HCT116 (cell line): ENCODE results near the gene MON2. TPM values are rescaled to one million over a fixed set of nuclear protein-coding genes. Genes with fewer than 3 reads are reported as not detected.

Experiments
- ATAC-seq: fragments of 200-7000 bp; cut with Tn5 transposase; 2 replicates; pipeline ENCODE4 v1.9.1; 2020; ENCODE audit warnings: mild to moderate bottlenecking, moderate library complexity
- BruUV-seq: library from RNA; stranded (reverse); fragments of 400-500 nt; replicated peaks from 2 replicates; lab custom pipeline; 2021; lab: Mats Ljungman, UMichigan
- CTCF ChIA-PET: fragments of 300-600 bp; sonication (Branson Sonifier 250); formaldehyde crosslinking; loops from one replicate; lab custom pipeline; 2021; ENCODE audit warnings: antibody characterized with exemption; lab: Charles Lee
- POLR2A ChIA-PET: fragments of 300-600, 350-600 bp; sonication (Branson Sonifier 250); formaldehyde crosslinking; loops from one replicate; lab custom pipeline; 2021; ENCODE audit warnings: antibody characterized with exemption; lab: Charles Lee
- RAD21 ChIA-PET, 2 experiments: fragments of 300-600 bp; sonication (Branson Sonifier 250); formaldehyde crosslinking; loops; one replicate each; lab custom pipeline; 2023; ENCODE audit warnings: low total read pairs in 2 of 2; ENCODE audit not compliant: uncharacterized antibody in 2 of 2, unreplicated experiment in 2 of 2, low non-redundant PET in 1 of 2; lab: Charles Lee
- DNase-seq: peaks from one replicate; pipeline ENCODE4 v3.0.0-alpha.2; 2010; ENCODE audit warnings: low read depth, low spot score
- H2AFZ ChIP-seq: fragments of 200-600 bp; shearing (Covaris generic), sonication (generic); 2 replicates; pipeline ENCODE4 v1.6.1; 2017; ENCODE audit warnings: low read depth, mixed run types, mixed read lengths, antibody characterized with exemption, low read length; ENCODE audit not compliant: poor library complexity, severe bottlenecking
- H3K27ac ChIP-seq: 2 replicates; pipeline ENCODE4 v1.5.1; 2012; ENCODE audit warnings: low read depth, low read length
- H3K27me3 ChIP-seq: fragments of 200-600 bp; sonication (generic); 2 replicates; pipeline ENCODE4 v1.6.1; 2016; ENCODE audit warnings: mixed run types, low read length, mixed read lengths; ENCODE audit not compliant: insufficient read depth
- H3K36me3 ChIP-seq, 2 experiments: fragments of 200-500 bp in 1 of 2; fragments of 200-600 bp in 1 of 2; sonication (Bioruptor generic) in 1 of 2; sonication (generic) in 1 of 2; 2 replicates each; pipeline versions ENCODE4 v1.5.1 to v1.6.1; 2014 to 2016; ENCODE audit warnings: low read length in 2 of 2, inconsistent platforms in 1 of 2, mixed read lengths in 1 of 2, mixed run types in 1 of 2; ENCODE audit not compliant: insufficient read depth in 2 of 2, control insufficient read depth in 1 of 2
- H3K4me1 ChIP-seq, 2 experiments: fragments of 200-600 bp in 1 of 2; sonication (generic) in 1 of 2; 2 replicates each; pipeline versions ENCODE4 v1.5.1 to v1.6.1; 2012 to 2017; ENCODE audit warnings: low read length in 2 of 2, inconsistent platforms in 1 of 2, mild to moderate bottlenecking in 1 of 2, mixed read lengths in 1 of 2, mixed run types in 1 of 2, moderate library complexity in 1 of 2; ENCODE audit not compliant: insufficient read depth in 2 of 2, control insufficient read depth in 1 of 2
- H3K4me2 ChIP-seq: fragments of 200-600 bp; sonication (generic); 2 replicates; pipeline ENCODE4 v1.6.1; 2017; ENCODE audit warnings: mixed run types, low read length, mixed read lengths
- H3K4me3 ChIP-seq, 2 experiments: fragments of 200-600 bp in 1 of 2; sonication (generic) in 1 of 2; replicated peaks in 1 of 2; 2 replicates each; pipeline ENCODE4 v1.5.1; 2011 to 2016; ENCODE audit warnings: low read length in 2 of 2, control low read depth in 1 of 2, low read depth in 1 of 2, mild to moderate bottlenecking in 1 of 2, mixed read lengths in 1 of 2, mixed run types in 1 of 2
- H3K79me2 ChIP-seq: fragments of 200-600 bp; sonication (generic); 2 replicates; pipeline ENCODE4 v1.6.1; 2017; ENCODE audit warnings: mild to moderate bottlenecking, mixed run types, low read length, moderate library complexity, mixed read lengths; ENCODE audit not compliant: insufficient read depth
- H3K9ac ChIP-seq: fragments of 200-600 bp; sonication (generic); 2 replicates; pipeline ENCODE4 v1.6.1; 2016; ENCODE audit warnings: low read length, mixed read lengths
- H3K9me2 ChIP-seq: fragments of 200-600 bp; sonication (generic), shearing (Covaris generic); 2 replicates; pipeline ENCODE4 v1.6.1; 2017; ENCODE audit warnings: mixed run types, mild to moderate bottlenecking, moderate library complexity; ENCODE audit not compliant: insufficient read depth
- H3K9me3 ChIP-seq, 2 experiments: fragments of 200-500 bp in 1 of 2; fragments of 200-600 bp in 1 of 2; sonication (Bioruptor generic) in 1 of 2; sonication (generic) in 1 of 2; 2 replicates each; pipeline ENCODE4 v1.6.1; 2014 to 2017; ENCODE audit warnings: low read length in 2 of 2, mixed read lengths in 2 of 2, inconsistent platforms in 1 of 2, low read depth in 1 of 2, mild to moderate bottlenecking in 1 of 2, mixed run types in 1 of 2, moderate library complexity in 1 of 2; ENCODE audit not compliant: control insufficient read depth in 1 of 2, insufficient read depth in 1 of 2
- H4K20me1 ChIP-seq: fragments of 200-600 bp; sonication (generic), shearing (Covaris generic); 2 replicates; pipeline ENCODE4 v1.6.1; 2017; ENCODE audit warnings: mixed run types, mild to moderate bottlenecking, moderate library complexity; ENCODE audit not compliant: insufficient read depth
- CBX3 ChIP-seq: IDR thresholded peaks from 2 replicates; pipeline ENCODE4 v1.6.1; 2012; ENCODE audit warnings: low read depth
- CEBPB ChIP-seq: IDR thresholded peaks from 2 replicates; pipeline ENCODE4 v1.6.1; 2012; ENCODE audit warnings: low read depth
- CTCF ChIP-seq, 3 experiments: fragments of 200-600 bp in 1 of 3; sonication (generic) in 1 of 3; IDR thresholded peaks in 2 of 3; conservative IDR thresholded peaks in 1 of 3; 2 replicates each; pipeline ENCODE4 v1.5.1; 2012 to 2017; ENCODE audit warnings: low read depth in 2 of 3, low read length in 2 of 3, antibody characterized with exemption in 1 of 3, borderline replicate concordance in 1 of 3, control low read depth in 1 of 3, mild to moderate bottlenecking in 1 of 3, mixed read lengths in 1 of 3, mixed run types in 1 of 3, moderate library complexity in 1 of 3; ENCODE audit not compliant: insufficient read depth in 1 of 3
- EGR1 ChIP-seq: IDR thresholded peaks from 2 replicates; pipeline ENCODE4 v1.6.1; 2012; ENCODE audit warnings: low read depth
- EZH2 ChIP-seq: fragments of 200-600 bp; sonication (generic); IDR thresholded peaks from 2 replicates; pipeline ENCODE4 v1.6.1; 2017; ENCODE audit warnings: antibody characterized with exemption, mixed run types
- EZH2phosphoT487 ChIP-seq: fragments of 200-600 bp; IDR thresholded peaks from 2 replicates; pipeline ENCODE4 v1.6.1; 2018; ENCODE audit warnings: antibody characterized with exemption, borderline replicate concordance
- FOSL1 ChIP-seq: IDR thresholded peaks from 2 replicates; pipeline ENCODE4 v1.6.1; 2012; ENCODE audit warnings: low read depth
- JUND ChIP-seq: IDR thresholded peaks from 2 replicates; pipeline ENCODE4 v1.6.1; 2012
- POLR2A ChIP-seq: IDR thresholded peaks from 2 replicates; pipeline ENCODE4 v1.7.0; 2011; ENCODE audit warnings: borderline replicate concordance; ENCODE audit not compliant: insufficient read depth, insufficient read length; ENCODE audit errors: extremely low read depth
- RAD21 ChIP-seq: IDR thresholded peaks from 2 replicates; pipeline ENCODE4 v1.6.1; 2012; ENCODE audit warnings: low read depth, mild to moderate bottlenecking
- SIN3A ChIP-seq: IDR thresholded peaks from 2 replicates; pipeline ENCODE4 v1.6.1; 2012; ENCODE audit warnings: low read depth
- SP1 ChIP-seq: IDR thresholded peaks from 2 replicates; pipeline ENCODE4 v1.6.1; 2012; ENCODE audit warnings: low read depth
- SRF ChIP-seq: IDR thresholded peaks from 2 replicates; pipeline ENCODE4 v1.6.1; 2012; ENCODE audit warnings: low read depth
- TCF7L2 ChIP-seq: IDR thresholded peaks from 2 replicates; pipeline ENCODE4 v1.7.0; 2011; ENCODE audit warnings: borderline replicate concordance, inconsistent platforms; ENCODE audit not compliant: insufficient read depth, insufficient read length; ENCODE audit errors: extremely low read depth
- ZFX ChIP-seq: fragments of 450-650 bp; IDR thresholded peaks from 2 replicates; pipeline ENCODE4 v1.6.1; 2017
- ZNF274 ChIP-seq: fragments of 200-500 bp; sonication (Bioruptor generic); IDR thresholded peaks from 2 replicates; pipeline ENCODE4 v1.6.1; 2014; ENCODE audit warnings: mild to moderate bottlenecking, low read depth, low read length, inconsistent platforms
- intact Hi-C: fragments of 100-400 bp; cut with micrococcal nuclease; formaldehyde crosslinking; loops from 2 replicates; pipeline ENCODE4 v1.10.0; 2022
- total RNA-seq: library from RNA; stranded (reverse); gene quantifications from one replicate; pipeline ENCODE4 v1.2.1, GENCODE V29; 2021; ENCODE audit not compliant: unreplicated experiment
- TF ChIP-seq, protein P1 (sequence below): IDR thresholded peaks from 2 replicates; pipeline ENCODE4 v1.6.1; 2011; ENCODE audit warnings: mild to moderate bottlenecking, low read length, moderate library complexity; ENCODE audit not compliant: insufficient replicate concordance; ENCODE audit errors: extremely low read depth
- TF ChIP-seq, protein P2 (sequence below): IDR thresholded peaks from 2 replicates; pipeline ENCODE4 v1.6.1; 2012; ENCODE audit warnings: low read depth
- TF ChIP-seq, protein P3 (sequence below): IDR thresholded peaks from 2 replicates; pipeline ENCODE4 v1.6.1; 2012

MON2 gene
- total RNA-seq, 1 experiment from 2014 or later, result 30.7 TPM

DNA sequence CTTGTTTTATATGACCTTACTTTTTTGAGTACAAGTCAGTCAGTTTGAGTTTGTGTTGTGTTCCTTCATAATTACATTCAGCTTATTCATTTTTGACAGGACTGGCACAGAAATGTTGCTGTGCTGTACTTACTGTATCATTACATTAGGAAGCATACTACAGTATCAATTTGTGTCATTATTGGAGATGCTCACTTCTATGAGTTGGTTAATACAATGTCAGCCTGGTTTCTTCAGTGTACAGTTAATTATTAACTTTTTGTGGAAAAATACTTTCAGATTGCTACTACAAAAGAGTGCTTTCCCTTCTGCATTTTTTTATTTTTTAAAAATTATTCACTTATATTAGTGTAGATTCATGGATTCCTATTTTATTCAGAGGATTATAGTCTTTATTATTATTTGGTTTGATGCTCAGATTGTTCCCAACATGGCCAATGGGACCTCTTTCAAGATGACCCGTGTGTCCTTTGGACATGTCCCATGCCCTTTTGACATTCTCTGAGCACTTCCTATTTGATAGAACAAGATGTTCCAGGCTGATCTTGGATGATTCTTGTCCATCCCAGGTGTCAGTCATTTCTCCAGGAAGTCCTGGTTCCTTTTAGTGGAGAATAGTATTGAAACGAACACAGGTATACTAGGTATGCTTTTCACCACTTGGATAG is 66.6 kb downstream of the MON2 start:
- ATAC-seq (no peak), DNase-seq (no peak)
- POLR2A ChIA-PET, result no interaction called here
- no peak overlapping the region for H3K27ac ChIP-seq
- intact Hi-C loops, result no loop called here
- no peaks in the 10 kb centered on the region for H3K27me3 ChIP-seq
- H3K79me2 ChIP-seq, result no peaks in the 10 kb centered on the region
- H4K20me1 ChIP-seq, result no peaks in the 10 kb centered on the region
- no peak overlapping the region for H3K9ac ChIP-seq
- no peak for TF ChIP-seq CBX3
- TF ChIP-seq, protein P1, sequence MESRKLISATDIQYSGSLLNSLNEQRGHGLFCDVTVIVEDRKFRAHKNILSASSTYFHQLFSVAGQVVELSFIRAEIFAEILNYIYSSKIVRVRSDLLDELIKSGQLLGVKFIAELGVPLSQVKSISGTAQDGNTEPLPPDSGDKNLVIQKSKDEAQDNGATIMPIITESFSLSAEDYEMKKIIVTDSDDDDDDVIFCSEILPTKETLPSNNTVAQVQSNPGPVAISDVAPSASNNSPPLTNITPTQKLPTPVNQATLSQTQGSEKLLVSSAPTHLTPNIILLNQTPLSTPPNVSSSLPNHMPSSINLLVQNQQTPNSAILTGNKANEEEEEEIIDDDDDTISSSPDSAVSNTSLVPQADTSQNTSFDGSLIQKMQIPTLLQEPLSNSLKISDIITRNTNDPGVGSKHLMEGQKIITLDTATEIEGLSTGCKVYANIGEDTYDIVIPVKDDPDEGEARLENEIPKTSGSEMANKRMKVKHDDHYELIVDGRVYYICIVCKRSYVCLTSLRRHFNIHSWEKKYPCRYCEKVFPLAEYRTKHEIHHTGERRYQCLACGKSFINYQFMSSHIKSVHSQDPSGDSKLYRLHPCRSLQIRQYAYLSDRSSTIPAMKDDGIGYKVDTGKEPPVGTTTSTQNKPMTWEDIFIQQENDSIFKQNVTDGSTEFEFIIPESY, result no peak
- no peak for TF ChIP-seq SRF
- no peak for TF ChIP-seq POLR2A
- no peak for TF ChIP-seq SIN3A
- TF ChIP-seq EGR1, result no peak
- TF ChIP-seq TCF7L2, result no peak
- no peak for TF ChIP-seq ZNF274
- no peak for TF ChIP-seq EZH2
- TF ChIP-seq CEBPB, result no peak
- no peak for TF ChIP-seq CTCF (IDR thresholded peaks at IDR 0.05 in 2 of 3, conservative IDR thresholded peaks at IDR 0.05 in 1 of 3; ENCODE audit: borderline replicate concordance in 1 of 3, insufficient read depth in 1 of 3, low read depth in 2 of 3, low read length in 2 of 3)
- no peak for TF ChIP-seq SP1
- TF ChIP-seq FOSL1, result no peak
- TF ChIP-seq, protein P2, sequence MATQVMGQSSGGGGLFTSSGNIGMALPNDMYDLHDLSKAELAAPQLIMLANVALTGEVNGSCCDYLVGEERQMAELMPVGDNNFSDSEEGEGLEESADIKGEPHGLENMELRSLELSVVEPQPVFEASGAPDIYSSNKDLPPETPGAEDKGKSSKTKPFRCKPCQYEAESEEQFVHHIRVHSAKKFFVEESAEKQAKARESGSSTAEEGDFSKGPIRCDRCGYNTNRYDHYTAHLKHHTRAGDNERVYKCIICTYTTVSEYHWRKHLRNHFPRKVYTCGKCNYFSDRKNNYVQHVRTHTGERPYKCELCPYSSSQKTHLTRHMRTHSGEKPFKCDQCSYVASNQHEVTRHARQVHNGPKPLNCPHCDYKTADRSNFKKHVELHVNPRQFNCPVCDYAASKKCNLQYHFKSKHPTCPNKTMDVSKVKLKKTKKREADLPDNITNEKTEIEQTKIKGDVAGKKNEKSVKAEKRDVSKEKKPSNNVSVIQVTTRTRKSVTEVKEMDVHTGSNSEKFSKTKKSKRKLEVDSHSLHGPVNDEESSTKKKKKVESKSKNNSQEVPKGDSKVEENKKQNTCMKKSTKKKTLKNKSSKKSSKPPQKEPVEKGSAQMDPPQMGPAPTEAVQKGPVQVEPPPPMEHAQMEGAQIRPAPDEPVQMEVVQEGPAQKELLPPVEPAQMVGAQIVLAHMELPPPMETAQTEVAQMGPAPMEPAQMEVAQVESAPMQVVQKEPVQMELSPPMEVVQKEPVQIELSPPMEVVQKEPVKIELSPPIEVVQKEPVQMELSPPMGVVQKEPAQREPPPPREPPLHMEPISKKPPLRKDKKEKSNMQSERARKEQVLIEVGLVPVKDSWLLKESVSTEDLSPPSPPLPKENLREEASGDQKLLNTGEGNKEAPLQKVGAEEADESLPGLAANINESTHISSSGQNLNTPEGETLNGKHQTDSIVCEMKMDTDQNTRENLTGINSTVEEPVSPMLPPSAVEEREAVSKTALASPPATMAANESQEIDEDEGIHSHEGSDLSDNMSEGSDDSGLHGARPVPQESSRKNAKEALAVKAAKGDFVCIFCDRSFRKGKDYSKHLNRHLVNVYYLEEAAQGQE, result no peak
- TF ChIP-seq ZFX, result no peak
- TF ChIP-seq JUND, result no peak
- no peak for TF ChIP-seq RAD21
- TF ChIP-seq EZH2phosphoT487, result no peak
- TF ChIP-seq, protein P3, sequence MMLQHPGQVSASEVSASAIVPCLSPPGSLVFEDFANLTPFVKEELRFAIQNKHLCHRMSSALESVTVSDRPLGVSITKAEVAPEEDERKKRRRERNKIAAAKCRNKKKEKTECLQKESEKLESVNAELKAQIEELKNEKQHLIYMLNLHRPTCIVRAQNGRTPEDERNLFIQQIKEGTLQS, result no peak
- no peaks in the 10 kb centered on the region for H3K9me2 ChIP-seq
- no peak overlapping the region for H3K4me2 ChIP-seq
- CTCF ChIA-PET, result no interaction called here
- no peak overlapping the region for H2AFZ ChIP-seq
- H3K4me1 ChIP-seq, result no peaks in the 10 kb centered on the region
- RAD21 ChIA-PET, result no interaction called here
- H3K9me3 ChIP-seq, result no peaks in the 10 kb centered on the region
- no TSS peak for BruUV-seq
- peaks cover 5 to 10% of the 10 kb centered on the region in 2 experiments; a peak in 2 of 4 replicates for H3K36me3 ChIP-seq
- no peak overlapping the region for H3K4me3 ChIP-seq
